SK-N-SH treated with all-trans-retinoic acid at 6 μM for 48 hours (cell line): ENCODE data around the gene IFT80.

ENCODE experiments used
- ATAC-seq: fragments of 200-7000 bp; cut with Tn5 transposase; 3 replicates; pipeline ENCODE4 v1.9.1; 2020; ENCODE audit warnings: mild to moderate bottlenecking, moderate library complexity
- CSDC2 ChIP-seq: fragments of 250-450 bp; sonication (Bioruptor Pico); IDR thresholded peaks from 2 replicates; pipeline ENCODE4 v1.5.0; 2020; ENCODE audit warnings: mild to moderate bottlenecking, moderate library complexity
- ESRRG ChIP-seq: fragments of 250-450 bp; sonication (Bioruptor Pico); IDR thresholded peaks from 2 replicates; pipeline ENCODE4 v1.6.1; 2021; ENCODE audit warnings: mild to moderate bottlenecking
- GLIS3 ChIP-seq: fragments of 250-450 bp; sonication (Bioruptor Pico); IDR thresholded peaks from 2 replicates; pipeline ENCODE4 v1.5.0; 2020; ENCODE audit warnings: mild to moderate bottlenecking, moderate library complexity
- ISL1 ChIP-seq: fragments of 250-450 bp; sonication (Bioruptor Pico); IDR thresholded peaks from 2 replicates; pipeline ENCODE4 v2.1.2; 2022; ENCODE audit warnings: mild to moderate bottlenecking, moderate library complexity
- OSR1 ChIP-seq: fragments of 250-450 bp; sonication (Bioruptor Pico); IDR thresholded peaks from 2 replicates; pipeline ENCODE4 v1.8.0; 2022; ENCODE audit warnings: moderate library complexity, mild to moderate bottlenecking, inconsistent platforms
- POU6F1 ChIP-seq: fragments of 250-450 bp; sonication (Bioruptor Pico); IDR thresholded peaks from 2 replicates; pipeline ENCODE4 v1.8.0; 2021; ENCODE audit warnings: low read depth, mild to moderate bottlenecking, moderate library complexity, borderline replicate concordance
- PPARA ChIP-seq: fragments of 250-450 bp; sonication (Bioruptor Pico); IDR thresholded peaks from 2 replicates; pipeline ENCODE4 v1.5.0; 2020; ENCODE audit warnings: mild to moderate bottlenecking, borderline replicate concordance
- SNAI2 ChIP-seq: fragments of 250-450 bp; sonication (Bioruptor Pico); IDR thresholded peaks from 2 replicates; pipeline ENCODE4 v1.5.0; 2020; ENCODE audit warnings: mild to moderate bottlenecking, moderate library complexity
- TCF4 ChIP-seq: fragments of 250-450 bp; sonication (Bioruptor Pico); IDR thresholded peaks from 2 replicates; pipeline ENCODE4 v1.8.0; 2021; ENCODE audit warnings: mild to moderate bottlenecking, moderate library complexity, borderline replicate concordance
- TOX ChIP-seq: fragments of 250-450 bp; sonication (Bioruptor Pico); IDR thresholded peaks from 2 replicates; pipeline ENCODE4 v1.8.0; 2021; ENCODE audit warnings: mild to moderate bottlenecking, moderate library complexity, borderline replicate concordance
- ZC3H10 ChIP-seq: fragments of 250-450 bp; sonication (Bioruptor Pico); IDR thresholded peaks from 2 replicates; pipeline ENCODE4 v1.5.1; 2021; ENCODE audit warnings: mild to moderate bottlenecking, moderate library complexity
- ZNF70 ChIP-seq: fragments of 450-650 bp; formaldehyde crosslinking; IDR thresholded peaks from 2 replicates; pipeline ENCODE4 v1.5.0; 2020; ENCODE audit warnings: mild to moderate bottlenecking, moderate library complexity
- TF ChIP-seq, protein P1 (sequence below): fragments of 250-450 bp; sonication (Bioruptor Pico); IDR thresholded peaks from 2 replicates; pipeline ENCODE4 v1.5.1; 2021; ENCODE audit warnings: mild to moderate bottlenecking, moderate library complexity

Gene IFT80

DNA sequence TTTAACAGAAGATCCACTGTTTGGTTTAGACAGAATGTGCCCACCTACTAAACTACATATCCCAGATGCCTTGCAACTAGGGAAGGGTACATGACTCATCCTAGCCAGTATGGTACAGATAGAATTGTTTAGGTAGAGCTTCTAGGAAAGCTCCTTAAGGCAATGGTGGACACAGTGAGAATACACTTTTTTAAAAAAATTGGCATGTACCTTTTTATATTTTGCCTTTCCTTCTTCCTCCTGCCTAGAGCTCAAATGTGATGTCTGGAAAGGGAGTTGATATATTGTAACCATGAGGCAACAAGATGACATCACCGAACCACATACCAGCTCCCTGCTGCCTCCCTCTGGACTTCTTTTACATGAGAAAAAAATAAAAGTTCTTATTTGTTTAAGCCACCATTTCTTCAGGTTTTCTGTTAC, 188.2 kb downstream of the IFT80 start (continued):
- TF ChIP-seq POU6F1 (CRISPR knock-in tag) (no peak), PPARA (CRISPR knock-in tag) (no peak), SNAI2 (CRISPR knock-in tag) (no peak), TOX (CRISPR knock-in tag) (no peak), GLIS3 (CRISPR knock-in tag) (no peak), TCF4 (no peak)

DNA sequence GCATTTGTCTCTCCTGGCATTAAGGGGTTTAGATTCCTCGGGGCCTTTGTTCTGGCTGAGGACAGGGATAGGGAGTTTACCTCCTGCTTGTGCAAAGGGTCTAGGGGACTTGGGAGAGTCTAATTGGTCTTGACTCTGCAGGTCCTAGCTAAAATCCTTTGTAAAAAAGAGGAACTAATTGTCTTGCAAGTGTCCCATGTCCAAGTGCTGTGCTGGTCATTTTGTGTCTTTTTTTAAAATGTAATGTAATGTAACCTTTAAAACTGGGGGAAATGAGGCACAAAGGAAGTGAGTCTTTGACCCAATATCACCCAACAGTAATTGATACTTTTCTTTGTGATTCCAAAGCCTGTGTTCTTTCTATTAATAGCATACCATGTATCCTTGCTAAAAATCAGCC, 188.7 kb downstream of the IFT80 start:
- ATAC-seq: no peak
- TF ChIP-seq ZNF70 (no peak), ISL1 (CRISPR knock-in tag) (no peak), TCF4 (no peak), ESRRG (CRISPR knock-in tag) (no peak), ZC3H10 (CRISPR knock-in tag) (no peak), OSR1 (no peak), CSDC2 (CRISPR knock-in tag) (no peak)
- TF ChIP-seq, protein P1, sequence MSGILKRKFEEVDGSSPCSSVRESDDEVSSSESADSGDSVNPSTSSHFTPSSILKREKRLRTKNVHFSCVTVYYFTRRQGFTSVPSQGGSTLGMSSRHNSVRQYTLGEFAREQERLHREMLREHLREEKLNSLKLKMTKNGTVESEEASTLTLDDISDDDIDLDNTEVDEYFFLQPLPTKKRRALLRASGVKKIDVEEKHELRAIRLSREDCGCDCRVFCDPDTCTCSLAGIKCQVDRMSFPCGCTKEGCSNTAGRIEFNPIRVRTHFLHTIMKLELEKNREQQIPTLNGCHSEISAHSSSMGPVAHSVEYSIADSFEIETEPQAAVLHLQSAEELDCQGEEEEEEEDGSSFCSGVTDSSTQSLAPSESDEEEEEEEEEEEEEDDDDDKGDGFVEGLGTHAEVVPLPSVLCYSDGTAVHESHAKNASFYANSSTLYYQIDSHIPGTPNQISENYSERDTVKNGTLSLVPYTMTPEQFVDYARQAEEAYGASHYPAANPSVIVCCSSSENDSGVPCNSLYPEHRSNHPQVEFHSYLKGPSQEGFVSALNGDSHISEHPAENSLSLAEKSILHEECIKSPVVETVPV (CRISPR knock-in tag): no peak
